HepG2 (cell line): Measurements from ENCODE around the gene GPD1. TPM values are rescaled to one million over a fixed set of nuclear protein-coding genes. Genes with fewer than 3 reads are reported as not detected.

Experiments used
- BATF2 ChIP-seq: sonication (generic); formaldehyde crosslinking; IDR thresholded peaks from 2 replicates; pipeline ENCODE4 v1.8.0; 2022; ENCODE audit warnings: mild to moderate bottlenecking, missing genetic modification reagents, moderate library complexity
- FOXK2 ChIP-seq: fragments of 450-650 bp; IDR thresholded peaks from 2 replicates; pipeline ENCODE4 v1.6.1; 2016
- HNRNPL ChIP-seq: fragments of 200-400 bp; formaldehyde crosslinking; IDR thresholded peaks from 2 replicates; pipeline ENCODE4 v1.6.1; 2017; ENCODE audit warnings: mild to moderate bottlenecking, low read depth, low read length
- IKZF5 ChIP-seq: IDR thresholded peaks from 2 replicates; pipeline ENCODE4 v1.6.1; 2018; ENCODE audit warnings: missing genetic modification reagents, mild to moderate bottlenecking, missing compliant biosample characterization
- NR1H2 ChIP-seq: sonication (generic); formaldehyde crosslinking; IDR thresholded peaks from 2 replicates; pipeline ENCODE4 v1.8.1; 2022; ENCODE audit warnings: low read depth, missing genetic modification reagents, borderline replicate concordance
- PRPF4 ChIP-seq: fragments of 200-400 bp; formaldehyde crosslinking; IDR thresholded peaks from 2 replicates; pipeline ENCODE4 v1.6.1; 2016; ENCODE audit warnings: low read length, low read depth; ENCODE audit not compliant: poor library complexity, severe bottlenecking
- TEF ChIP-seq: sonication (generic); formaldehyde crosslinking; IDR thresholded peaks from 2 replicates; pipeline ENCODE4 v1.5.0; 2020; ENCODE audit warnings: missing genetic modification reagents
- TFE3 ChIP-seq: IDR thresholded peaks from 2 replicates; pipeline ENCODE4 v1.6.1; 2016
- ZBTB10 ChIP-seq: sonication (generic); formaldehyde crosslinking; IDR thresholded peaks from 2 replicates; pipeline ENCODE4 v1.4.0; 2020; ENCODE audit warnings: missing genetic modification reagents, borderline replicate concordance
- ZC3H4 ChIP-seq: sonication (generic); formaldehyde crosslinking; IDR thresholded peaks from 2 replicates; pipeline ENCODE4 v1.4.0; 2020; ENCODE audit warnings: missing genetic modification reagents, borderline replicate concordance
- ZMAT5 ChIP-seq: sonication (generic); formaldehyde crosslinking; IDR thresholded peaks from 2 replicates; pipeline ENCODE4 v1.5.0; 2020; ENCODE audit warnings: mild to moderate bottlenecking, low read depth, missing genetic modification reagents, borderline replicate concordance
- ZNF318 ChIP-seq: sonication (generic); formaldehyde crosslinking; IDR thresholded peaks from 2 replicates; pipeline ENCODE4 v1.4.0; 2020; ENCODE audit warnings: mild to moderate bottlenecking, missing genetic modification reagents
- ZNF501 ChIP-seq: sonication (generic); formaldehyde crosslinking; IDR thresholded peaks from 2 replicates; pipeline ENCODE4 v1.5.1; 2020; ENCODE audit warnings: mild to moderate bottlenecking, moderate library complexity, missing genetic modification reagents
- ZNF598 ChIP-seq: sonication (generic); formaldehyde crosslinking; IDR thresholded peaks from 2 replicates; pipeline ENCODE4 v1.5.1; 2020; ENCODE audit warnings: mild to moderate bottlenecking, missing genetic modification reagents, borderline replicate concordance
- polyA plus RNA-seq, 8 experiments: library from polyadenylated mRNA; depleted of rRNA in 3 of 8; stranded (reverse) in 7 of 8; unstranded in 1 of 8; fragments of >200 nt; fragmentation: Illumina TruSeq in 4 of 8; extraction: Trizol in 4 of 8; gene quantifications; 2 replicates each; pipeline versions ENCODE4 v1.2.1 to v1.2.3, GENCODE V29; 2011 to 2016; ENCODE audit warnings: low read depth in 4 of 8, missing spikeins in 1 of 8, mixed read lengths in 1 of 8; ENCODE audit not compliant: insufficient read depth in 1 of 8
- total RNA-seq, 5 experiments: library from RNA; depleted of rRNA; stranded (reverse); fragments of >200 nt; fragmentation: Illumina TruSeq; extraction: Trizol; gene quantifications; 2 replicates each; pipeline ENCODE4 v1.2.3, GENCODE V29; 2016; ENCODE audit warnings: low read depth in 1 of 5

GPD1 gene
- total and polyA plus RNA-seq, 2 of the 13 experiments (the other 11 are each of a cell fraction or from before 2014, with no cell fraction given): 3.7 to 30.6 TPM

- 0 out of 2 replicates have a peak, but pooled peaks have one; percentile 15 for TF ChIP-seq TFE3
- no peak for TF ChIP-seq IKZF5
- no peak for TF ChIP-seq FOXK2
- TF ChIP-seq TEF: peak; percentile 81
- no peak for TF ChIP-seq HNRNPL
- no peak for TF ChIP-seq ZC3H4 (CRISPR knock-in tag)
- TF ChIP-seq ZNF501 (CRISPR knock-in tag): no peak
- no peak for TF ChIP-seq BATF2 (CRISPR knock-in tag)
- TF ChIP-seq ZMAT5: no peak
- TF ChIP-seq NR1H2: no peak
- TF ChIP-seq ZNF598 (CRISPR knock-in tag): no peak
- no peak for TF ChIP-seq ZBTB10 (CRISPR knock-in tag)
- no peak for TF ChIP-seq PRPF4
- TF ChIP-seq ZNF318 (CRISPR knock-in tag): no peak
Observed at GRCh38 chr12:50101663-50102062, 2.1 kb upstream of the GPD1 start (continued).
